Measurements from ENCODE around the gene LRIG1.

Gene LRIG1

GRCh38 chr3:66472313-66473134, 28.3 kb downstream of the LRIG1 start (continued):
- TF ChIP-seq ZBTB10 (tag by site-specific recombination; IDR thresholded peaks at IDR 0.05) (no peak), MZF1 (tag by site-specific recombination; IDR thresholded peaks at IDR 0.05; ENCODE audit: borderline replicate concordance) (no peak)

GRCh38 chr3:66470956-66471686, 29.7 kb downstream of the LRIG1 start:
- TF ChIP-seq ZNF266 (tag by site-specific recombination; IDR thresholded peaks at IDR 0.05; ENCODE audit: low read depth) (no peak), KLF7 (tag by site-specific recombination; IDR thresholded peaks at IDR 0.05; ENCODE audit: borderline replicate concordance) (no peak), ZNF362 (tag by site-specific recombination; IDR thresholded peaks at IDR 0.05) (no peak), OSR2 (tag by site-specific recombination; IDR thresholded peaks at IDR 0.05) (no peak), ZNF580 (tag by site-specific recombination; IDR thresholded peaks at IDR 0.05) (no peak), ZNF24 (tag by site-specific recombination; IDR thresholded peaks at IDR 0.05) (no peak), ZNF354C (tag by site-specific recombination; IDR thresholded peaks at IDR 0.05; ENCODE audit: borderline replicate concordance, low read depth) (no peak), ZNF221 (tag by site-specific recombination; IDR thresholded peaks at IDR 0.05; ENCODE audit: borderline replicate concordance) (no peak), ZNF777 (tag by site-specific recombination; IDR thresholded peaks at IDR 0.05; ENCODE audit: borderline replicate concordance) (no peak), MEIS1 (CRISPR knock-in tag; IDR thresholded peaks at IDR 0.05; ENCODE audit: borderline replicate concordance) (no peak), ZBTB17 (tag by site-specific recombination; IDR thresholded peaks at IDR 0.05) (no peak), SALL2 (tag by site-specific recombination; IDR thresholded peaks at IDR 0.05; ENCODE audit: borderline replicate concordance) (no peak), ZBTB20 (tag by site-specific recombination; IDR thresholded peaks at IDR 0.05) (no peak)
- H3K4me1 ChIP-seq (ENCODE audit: control insufficient read depth, insufficient read depth, low read length), result peaks cover 21% of the 10 kb centered on the region

GRCh38 chr3:66470285-66470684, 30.5 kb downstream of the LRIG1 start:
- TF ChIP-seq ZNF626 (tag by site-specific recombination; IDR thresholded peaks at IDR 0.05), result no peak
- no peak for TF ChIP-seq ZIC2 (tag by site-specific recombination; IDR thresholded peaks at IDR 0.05)
- no peak for TF ChIP-seq ZNF37A (tag by site-specific recombination; IDR thresholded peaks at IDR 0.05)
- no peak for TF ChIP-seq ZNF423 (tag by site-specific recombination; IDR thresholded peaks at IDR 0.05)
- no peak for TF ChIP-seq BCL11B (tag by site-specific recombination; IDR thresholded peaks at IDR 0.05; ENCODE audit: low read depth)
- TF ChIP-seq ZNF600 (tag by site-specific recombination; IDR thresholded peaks at IDR 0.05), result no peak
- TF ChIP-seq ZBTB8A (tag by site-specific recombination; IDR thresholded peaks at IDR 0.05), result no peak
- no peak for TF ChIP-seq SP2 (tag by site-specific recombination; IDR thresholded peaks at IDR 0.05)
- TF ChIP-seq MYNN (tag by site-specific recombination; IDR thresholded peaks at IDR 0.05; ENCODE audit: borderline replicate concordance), result no peak
- TF ChIP-seq ZNF175 (tag by site-specific recombination; IDR thresholded peaks at IDR 0.05), result no peak
- no peak for TF ChIP-seq ZBTB48 (tag by site-specific recombination; IDR thresholded peaks at IDR 0.05)
- TF ChIP-seq SP7 (tag by site-specific recombination; IDR thresholded peaks at IDR 0.05), result no peak
- peaks cover 15% of the 10 kb centered on the region; the same call in 1 of the 2 replicates for H3K4me1 ChIP-seq (ENCODE audit: control insufficient read depth, insufficient read depth, low read length)
- ChIA-PET POLR2A (no interaction called here), CTCF (no interaction called here)
- no peaks in the 10 kb centered on the region for H3K9me3 ChIP-seq (ENCODE audit: control insufficient read depth, insufficient read depth, low read depth, low read length)
- no peak overlapping the region for H3K27ac ChIP-seq (ENCODE audit: extremely low read depth, low read depth, low read length)
- H3K36me3 ChIP-seq (ENCODE audit: control insufficient read depth in 2 of 2, insufficient read depth in 1 of 2, low read length in 2 of 2), result no peaks in the 10 kb centered on the region
- H3K4me3 ChIP-seq (ENCODE audit: low read depth, low read length), result no peak overlapping the region

More at GRCh38 chr3:66470956-66471686, 29.7 kb downstream of the LRIG1 start:
- no peak overlapping the region for H3K4me3 ChIP-seq (ENCODE audit: low read depth, low read length)
- POLR2A ChIA-PET, result no interaction called here
- H3K27ac ChIP-seq (ENCODE audit: extremely low read depth, low read depth, low read length), result no peak overlapping the region
- no peaks in the 10 kb centered on the region for H3K9me3 ChIP-seq (ENCODE audit: control insufficient read depth, insufficient read depth, low read depth, low read length)
- no peaks in the 10 kb centered on the region for H3K36me3 ChIP-seq (ENCODE audit: control insufficient read depth in 2 of 2, insufficient read depth in 1 of 2, low read length in 2 of 2)
- CTCF ChIA-PET, result no interaction called here
